GM21825 (cell line): ENCODE data around the gene VCAN.

ENCODE experiments used
- ATAC-seq: cut with Tn5 transposase; IDR thresholded peaks from one replicate; pipeline ENCODE4 v1.9.1; 2021; ENCODE audit warnings: mild to moderate bottlenecking, moderate library complexity; ENCODE audit not compliant: unreplicated experiment

Gene VCAN

GRCh38 chr5:83494087-83494620, 22.6 kb downstream of the VCAN start:
- no peak for ATAC-seq

GRCh38 chr5:83494666-83495065, 23.1 kb downstream of the VCAN start:
- ATAC-seq: no peak

DNA sequence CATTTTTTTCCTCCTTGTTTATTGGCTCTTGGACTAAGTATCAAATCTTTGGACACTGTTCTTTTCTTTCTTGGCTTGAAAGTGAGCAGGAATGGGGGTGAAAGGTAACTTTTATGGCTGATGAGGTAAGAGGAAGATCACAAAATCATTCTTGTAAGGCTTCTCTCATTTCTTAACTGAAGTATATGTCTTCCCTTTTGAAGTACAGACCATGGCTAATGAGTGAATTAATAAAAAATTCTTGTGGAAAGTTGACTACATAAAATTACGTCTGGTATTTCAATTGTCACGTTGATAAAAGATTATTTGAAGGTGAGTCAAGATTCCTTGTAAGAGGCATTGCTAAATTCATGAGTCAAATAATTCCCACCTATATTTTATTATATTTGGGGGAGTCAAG, 25.1 kb downstream of the VCAN start:
- no peak for ATAC-seq

GRCh38 chr5:83498585-83498984, 27.0 kb downstream of the VCAN start:
- ATAC-seq: no peak

DNA sequence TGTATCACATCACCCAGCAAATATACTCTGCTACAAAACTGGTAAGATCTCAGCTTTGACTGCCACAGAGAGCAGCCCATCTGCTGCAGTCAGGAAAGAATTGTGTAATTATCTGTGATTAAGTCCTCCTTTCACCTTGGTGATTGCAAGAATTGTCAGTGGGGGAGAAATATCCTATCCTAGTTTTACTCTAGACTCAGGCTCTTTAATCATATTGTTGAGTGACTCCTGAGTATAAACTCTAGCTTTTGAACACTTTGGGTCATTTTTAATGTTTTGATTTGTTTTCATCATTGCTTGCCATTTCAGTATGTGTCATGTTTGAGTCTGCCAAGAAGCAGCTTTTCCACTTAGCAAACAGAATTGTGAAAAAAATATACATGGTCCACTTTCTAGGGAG, 32.1 kb downstream of the VCAN start:
- ATAC-seq: no peak

DNA sequence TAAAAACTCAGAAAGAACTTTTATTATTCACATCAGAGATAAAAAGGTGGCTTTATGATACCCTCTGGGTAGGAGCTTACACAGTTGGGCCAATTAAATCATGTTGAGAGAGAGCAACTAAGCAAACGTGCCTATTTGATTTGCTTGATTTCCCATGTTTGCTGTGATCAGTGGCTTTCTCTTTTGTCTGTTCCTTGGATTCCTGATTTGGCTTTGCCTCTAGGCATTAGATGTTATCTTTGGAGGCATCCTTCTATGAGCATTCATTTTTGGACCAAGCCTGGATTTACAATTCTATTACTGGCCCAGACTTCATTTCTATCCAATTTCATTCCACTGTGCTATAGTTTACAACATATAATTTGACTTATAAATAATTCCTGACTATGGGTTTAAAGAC, 35.9 kb downstream of the VCAN start:
- ATAC-seq: no peak

- ATAC-seq: no peak
Observed at GRCh38 chr5:83509540-83509939, 38.0 kb downstream of the VCAN start.

- ATAC-seq: peak; percentile 74
Observed at GRCh38 chr5:83510260-83510659, 38.7 kb downstream of the VCAN start.

DNA sequence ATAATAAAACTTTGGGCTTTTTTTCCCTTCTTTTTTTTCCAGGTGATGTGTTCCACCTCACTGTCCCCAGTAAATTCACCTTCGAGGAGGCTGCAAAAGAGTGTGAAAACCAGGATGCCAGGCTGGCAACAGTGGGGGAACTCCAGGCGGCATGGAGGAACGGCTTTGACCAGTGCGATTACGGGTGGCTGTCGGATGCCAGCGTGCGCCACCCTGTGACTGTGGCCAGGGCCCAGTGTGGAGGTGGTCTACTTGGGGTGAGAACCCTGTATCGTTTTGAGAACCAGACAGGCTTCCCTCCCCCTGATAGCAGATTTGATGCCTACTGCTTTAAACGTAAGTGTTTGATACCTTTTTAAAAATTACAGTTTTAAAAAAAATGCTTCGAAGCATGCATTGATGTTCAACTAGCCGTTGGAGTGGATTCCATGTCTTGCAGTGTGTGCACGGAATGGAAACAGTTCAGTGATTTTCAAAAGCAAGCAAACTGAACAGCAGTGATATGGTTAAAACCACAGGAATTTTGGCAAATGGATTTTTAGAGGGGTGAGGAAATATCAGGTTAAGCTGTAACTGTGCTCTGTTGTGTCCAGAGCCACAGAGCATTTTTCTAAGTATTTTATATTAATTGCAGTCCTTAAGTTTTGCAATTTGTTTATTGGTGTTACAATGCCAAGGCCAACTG, 40.7 kb downstream of the VCAN start:
- ATAC-seq: no peak

DNA sequence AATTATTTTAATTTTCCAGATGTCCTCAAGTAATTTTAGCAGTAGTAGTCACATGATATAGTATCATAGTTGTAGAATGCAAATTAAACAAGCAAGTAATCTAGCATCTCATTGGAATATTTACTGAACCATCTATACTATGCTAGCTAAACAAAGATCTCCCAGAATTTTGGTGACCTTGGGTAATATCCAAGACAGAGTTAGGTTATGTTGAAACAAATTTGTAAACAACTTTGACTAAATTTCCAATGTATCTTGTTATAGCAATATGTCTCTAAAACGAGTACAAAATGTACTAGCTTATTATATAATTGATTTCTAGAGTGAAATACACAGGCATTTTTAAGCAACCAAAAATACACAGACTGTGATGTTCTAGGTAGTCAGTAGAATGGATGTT, 41.5 kb downstream of the VCAN start:
- no peak for ATAC-seq

DNA sequence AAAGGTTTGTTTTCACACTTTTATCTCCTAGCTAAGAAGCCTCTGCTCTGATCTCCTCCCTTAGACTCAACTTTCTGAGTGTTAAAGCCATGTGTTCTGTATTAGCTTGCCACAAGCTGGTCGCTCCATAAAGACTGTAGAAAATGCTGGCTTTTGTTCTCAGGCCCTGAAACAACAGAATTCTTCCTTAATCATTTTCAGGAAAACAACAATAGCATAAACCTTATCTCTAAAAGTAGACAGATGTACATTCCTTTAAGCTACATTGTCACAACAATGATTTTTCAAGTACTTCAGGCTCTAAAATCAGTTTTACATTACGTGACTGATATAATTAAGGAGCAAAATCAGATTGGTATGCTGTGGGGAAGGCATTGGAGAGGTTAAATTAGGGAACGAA, 41.9 kb downstream of the VCAN start:
- ATAC-seq: no peak

GRCh38 chr5:83516377-83516776, 44.8 kb downstream of the VCAN start:
- ATAC-seq: no peak

DNA sequence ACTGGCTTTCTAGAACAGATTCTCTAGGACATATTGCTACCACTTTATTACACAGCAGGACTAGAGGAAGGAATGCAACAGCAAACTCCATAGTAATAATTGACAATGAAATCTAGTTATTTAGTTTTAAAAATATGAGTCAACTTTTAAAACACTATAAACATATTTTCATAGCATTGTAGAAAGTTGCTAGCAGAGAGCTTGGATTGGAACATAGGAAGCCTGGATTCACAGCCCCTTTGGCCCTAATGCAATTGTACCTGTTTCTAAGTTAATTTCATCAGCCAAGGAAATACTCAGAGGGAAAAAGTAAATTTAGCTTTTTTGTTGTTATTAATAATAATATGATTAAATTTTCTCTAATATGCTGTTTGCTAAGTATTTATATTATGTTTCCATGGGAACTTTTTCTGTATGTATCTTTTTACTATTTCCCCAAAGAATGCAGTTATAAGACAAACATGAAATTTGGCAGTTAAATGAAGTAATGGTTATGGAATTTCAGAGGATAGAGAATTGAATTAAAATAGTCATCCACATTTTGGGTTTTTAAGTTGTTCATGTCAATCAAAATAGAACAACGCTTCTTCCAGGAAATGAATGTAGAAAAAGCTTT, 45.6 kb downstream of the VCAN start:
- ATAC-seq: no peak

DNA sequence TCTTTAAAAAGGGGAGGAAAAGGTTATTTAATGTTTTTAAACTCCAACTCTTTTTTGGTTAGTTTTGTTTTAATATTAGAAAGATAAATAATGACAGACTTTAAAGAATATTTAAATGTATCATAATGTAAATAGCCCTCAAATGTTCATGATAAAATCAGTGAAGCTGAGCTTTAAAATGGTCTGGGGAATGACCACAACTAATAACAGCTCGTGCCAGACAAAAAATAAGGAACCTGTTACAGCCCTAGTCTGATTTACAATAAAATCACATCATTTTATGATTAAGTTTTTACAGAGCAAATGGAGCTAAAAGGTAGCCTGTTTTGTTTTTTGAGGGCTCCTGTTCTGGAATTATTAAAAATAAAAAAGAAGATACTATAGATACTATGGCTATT, 46.1 kb downstream of the VCAN start:
- no peak for ATAC-seq

DNA sequence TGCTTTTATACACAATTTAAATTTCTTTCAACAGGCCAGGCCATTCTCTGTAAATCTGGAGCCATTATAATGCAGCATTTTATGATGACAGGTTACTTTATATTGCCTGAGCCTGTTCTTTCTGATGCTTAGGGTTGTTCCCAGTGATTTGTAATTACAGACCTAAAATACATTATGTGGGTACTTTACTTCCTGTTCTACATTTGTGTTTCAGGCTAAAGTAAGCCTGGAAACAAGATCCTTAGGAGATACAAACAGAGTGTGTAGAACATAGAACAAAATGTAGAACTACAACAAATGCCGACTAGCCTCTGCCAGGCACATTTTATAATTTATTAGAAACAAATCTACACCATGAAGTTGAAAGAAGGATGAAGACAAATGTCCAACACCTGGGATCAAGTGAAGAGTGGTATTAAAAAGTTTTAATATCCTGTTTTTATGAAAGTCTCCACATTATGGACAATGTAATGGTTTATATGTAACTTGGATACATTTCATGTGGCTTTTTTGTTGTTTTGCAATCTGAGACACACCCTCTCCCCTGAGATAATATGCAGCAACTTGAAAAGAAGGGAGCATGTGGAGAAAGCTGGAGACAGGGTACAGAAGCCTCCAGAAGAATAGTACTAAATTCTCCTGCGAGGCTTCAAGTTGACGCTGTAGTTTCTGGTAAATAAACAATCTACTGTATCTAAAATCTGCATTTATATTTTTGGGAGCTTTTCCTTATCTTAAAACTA, 46.9 kb downstream of the VCAN start:
- ATAC-seq: no peak

DNA sequence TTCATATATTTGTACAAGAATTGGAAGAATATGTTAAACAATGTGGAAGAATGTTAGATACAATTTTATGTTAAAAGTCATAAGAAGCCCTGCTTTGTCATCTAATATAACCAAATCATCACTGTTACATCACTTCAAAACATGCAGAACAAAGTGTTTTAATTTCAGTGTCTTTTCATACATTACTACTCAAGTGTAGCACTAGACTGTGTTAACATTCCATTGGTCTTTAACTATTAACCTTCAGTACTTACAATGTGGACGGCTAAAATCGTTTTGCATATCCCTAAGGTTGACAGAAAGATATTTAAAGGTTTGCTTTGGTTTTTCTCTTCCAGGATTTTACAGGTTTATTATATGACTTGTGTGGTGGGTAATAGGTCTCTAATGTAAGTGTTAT, 50.9 kb downstream of the VCAN start:
- ATAC-seq: no peak

GRCh38 chr5:83523929-83524328, 52.4 kb downstream of the VCAN start:
- ATAC-seq: no peak

- no peak for ATAC-seq
Observed at GRCh38 chr5:83524345-83524744, 52.8 kb downstream of the VCAN start.

DNA sequence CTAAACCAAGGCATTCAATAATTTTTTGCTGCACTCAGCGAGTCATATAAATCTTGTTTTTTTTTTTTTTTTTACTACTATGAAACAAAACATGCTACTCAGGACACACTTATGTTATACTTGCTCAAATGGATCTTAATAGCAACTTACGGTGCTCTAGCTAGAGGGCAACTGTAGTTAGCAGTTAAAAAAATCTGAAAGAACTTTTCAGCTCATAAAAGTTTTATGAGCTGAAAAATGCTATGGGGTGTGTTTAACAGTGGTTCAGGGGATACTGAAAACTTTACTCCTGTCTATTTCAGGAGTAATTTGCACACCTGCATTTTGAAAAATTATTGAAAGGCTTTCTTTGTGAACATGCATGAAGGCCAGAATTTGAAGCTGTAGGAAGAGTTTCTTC, 53.4 kb downstream of the VCAN start:
- ATAC-seq: no peak

- no peak for ATAC-seq
Observed at GRCh38 chr5:83526289-83526688, 54.7 kb downstream of the VCAN start.

GRCh38 chr5:83527221-83527620, 55.7 kb downstream of the VCAN start:
- ATAC-seq: no peak
